Stimulated activated effector memory CD8-positive, alpha-beta T cell treated with anti-CD3 and anti-CD28 coated beads, Interleukin-12 subunit alpha, Interleukin-12 subunit beta, amount 100 ng/mL, for 72 hours (primary cell): Measurements from ENCODE around the gene NID1.
"Not testable (repeated sequence)": the region's sequence is repeated elsewhere in the genome, so short reads cannot be mapped to it uniquely, and the experiment has no call there.

Experiments
- ATAC-seq: fragments of 150-1000 bp; cut with Tn5 transposase; 2 replicates; pipeline ENCODE4 v1.10.0; 2021
- DNase-seq, 2 donors: peaks; one replicate each; pipeline ENCODE4 v3.0.0; 2021 to 2022; ENCODE audit warnings: low spot score in 2 of 2
- H3K27ac Mint-ChIP-seq: one replicate; pipeline ENCODE4 v1.8.0; 2022; ENCODE audit warnings: mild to moderate bottlenecking, mixed read lengths
- H3K36me3 Mint-ChIP-seq: one replicate; pipeline ENCODE4 v1.8.0; 2022; ENCODE audit warnings: mild to moderate bottlenecking, mixed read lengths
- H3K4me1 Mint-ChIP-seq: one replicate; pipeline ENCODE4 v1.8.0; 2022; ENCODE audit warnings: mixed read lengths
- H3K4me3 Mint-ChIP-seq: one replicate; pipeline ENCODE4 v1.8.0; 2022; ENCODE audit warnings: mild to moderate bottlenecking, mixed read lengths
- H3K9me3 Mint-ChIP-seq: one replicate; pipeline ENCODE4 v1.8.0; 2022; ENCODE audit warnings: mixed read lengths

NID1 gene

GRCh38 chr1:235939480-235939775 lies 125.5 kb downstream of the NID1 start:
- peaks cover 2% of the 10 kb centered on the region for H3K9me3 Mint-ChIP-seq
- peak overlapping the region; percentile 43 for H3K4me3 Mint-ChIP-seq
- H3K36me3 Mint-ChIP-seq, result no peaks in the 10 kb centered on the region
- peaks cover 64% of the 10 kb centered on the region for H3K4me1 Mint-ChIP-seq
- DNase-seq (no peak), ATAC-seq (no peak)
- H3K27ac Mint-ChIP-seq, result peak overlapping the region; percentile 89

DNA sequence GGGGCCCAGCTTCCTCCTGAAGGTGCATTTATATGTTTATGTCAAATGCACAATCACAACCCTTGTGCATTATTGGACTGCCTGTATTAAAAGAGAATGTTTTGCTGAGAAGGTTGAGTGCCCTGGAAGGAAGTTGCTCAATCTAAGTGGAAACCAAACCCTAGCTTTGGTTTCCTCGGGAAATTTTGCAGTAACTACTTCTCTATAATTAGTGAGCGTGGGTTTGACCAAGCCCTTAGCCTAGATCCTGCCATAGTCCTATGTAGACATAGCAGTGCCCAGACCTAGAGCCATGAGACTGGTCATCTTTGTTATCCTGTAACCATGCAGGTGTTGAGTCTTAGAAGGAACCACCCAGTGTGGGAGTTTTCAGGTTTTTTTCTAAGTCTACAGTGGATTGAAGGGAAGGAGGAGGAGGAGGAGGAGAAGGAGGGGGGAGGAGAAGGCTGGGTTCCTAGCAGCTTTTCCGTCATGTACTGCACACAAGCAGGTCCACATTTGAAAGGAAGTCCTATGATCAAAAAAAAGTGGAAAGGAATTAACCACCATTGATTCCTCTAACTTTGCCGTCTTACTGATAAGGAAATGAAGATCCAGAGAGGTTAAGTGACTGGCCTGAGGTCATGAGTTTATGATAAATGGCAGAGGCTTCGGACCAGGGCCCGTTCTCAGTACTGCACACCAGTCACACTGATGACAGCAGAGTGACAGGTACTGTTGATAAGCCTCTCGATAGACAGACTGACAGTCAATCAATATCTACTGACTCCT lies 126.0 kb downstream of the NID1 start:
- ATAC-seq, result peak; percentile 74
- DNase-seq, result no peak
- Mint-ChIP-seq H3K36me3 (no peaks in the 10 kb centered on the region), H3K9me3 (peaks cover 2% of the 10 kb centered on the region), H3K27ac (peak overlapping the region; percentile 89), H3K4me1 (peaks cover 63% of the 10 kb centered on the region), H3K4me3 (peak overlapping the region; percentile 43)

DNA sequence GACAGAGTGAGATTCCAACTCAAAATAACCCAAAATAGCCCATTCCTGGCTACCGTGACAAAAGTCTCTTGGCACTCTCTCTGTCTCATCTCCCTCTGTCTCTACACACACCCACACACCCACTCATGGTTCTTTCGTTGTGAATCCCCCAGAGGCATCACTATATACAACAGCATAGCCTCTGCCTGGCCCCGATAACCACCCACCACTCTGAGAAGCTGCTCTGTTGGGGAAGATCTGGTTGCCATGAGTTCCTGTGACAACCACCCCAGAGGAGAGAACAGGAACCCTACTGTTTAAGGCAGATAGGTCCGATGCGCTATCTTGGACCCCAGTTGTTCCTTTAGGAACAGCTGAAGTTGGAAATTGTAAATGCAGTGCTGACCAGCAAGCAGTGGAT lies 127.8 kb downstream of the NID1 start:
- peak overlapping the region; percentile 90 for H3K27ac Mint-ChIP-seq
- peak overlapping the region; percentile 52 for H3K4me3 Mint-ChIP-seq
- DNase-seq (no peak), ATAC-seq (peak; percentile 87)
- peaks cover 66% of the 10 kb centered on the region for H3K4me1 Mint-ChIP-seq
- no peaks in the 10 kb centered on the region for H3K36me3 Mint-ChIP-seq
- H3K9me3 Mint-ChIP-seq, result peaks cover 2% of the 10 kb centered on the region

DNA sequence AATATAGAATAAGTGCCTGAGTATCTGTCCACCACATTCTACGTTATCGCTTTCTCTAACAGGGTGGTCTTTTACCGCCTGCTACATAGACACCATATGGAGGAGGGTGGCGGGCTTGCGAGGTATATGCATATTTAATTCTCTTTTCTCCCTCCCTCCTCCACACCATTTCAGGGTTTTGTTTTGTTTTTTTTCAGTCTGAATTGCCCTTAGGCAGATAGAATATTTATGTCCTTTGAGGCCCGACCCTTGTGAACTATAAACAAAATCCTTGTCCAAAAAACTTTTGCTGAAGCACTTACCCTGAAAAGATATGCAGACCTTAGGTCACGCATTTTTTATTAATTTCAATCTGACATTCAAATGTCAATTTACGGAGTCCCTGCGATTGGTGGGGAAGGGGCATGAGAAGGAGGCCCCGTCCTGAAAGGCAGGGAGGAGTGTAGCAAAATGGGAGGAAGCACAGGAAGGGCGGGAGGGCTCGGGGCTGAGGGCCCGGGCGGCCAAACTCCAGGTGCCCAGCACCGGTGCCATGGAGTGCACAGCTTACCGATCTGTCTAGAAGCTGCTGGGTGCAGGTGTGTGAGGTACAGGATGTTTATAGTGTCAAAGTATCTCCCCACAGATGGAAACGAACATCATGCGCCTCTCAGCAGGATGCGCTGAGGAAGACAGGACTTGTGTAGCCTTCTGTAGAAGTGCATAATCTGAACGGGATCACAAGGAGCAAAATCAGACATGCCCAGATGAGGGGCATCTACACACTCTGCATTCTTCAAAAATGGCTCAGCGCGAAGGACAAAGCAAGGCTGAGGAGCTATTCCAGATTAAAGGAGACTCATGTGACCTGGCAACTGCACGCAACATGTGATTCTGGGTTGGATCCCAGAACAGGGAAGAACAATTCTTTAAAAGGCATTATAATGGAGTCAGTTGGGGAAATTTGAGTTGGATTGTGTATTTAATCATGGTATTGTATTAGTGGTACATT lies 129.4 kb downstream of the NID1 start:
- Mint-ChIP-seq H3K4me3 (no peak overlapping the region), H3K27ac (no peak overlapping the region), H3K9me3 (no peaks in the 10 kb centered on the region), H3K36me3 (no peaks in the 10 kb centered on the region), H3K4me1 (peaks cover 59% of the 10 kb centered on the region)
- ATAC-seq (no peak), DNase-seq (no peak)

DNA sequence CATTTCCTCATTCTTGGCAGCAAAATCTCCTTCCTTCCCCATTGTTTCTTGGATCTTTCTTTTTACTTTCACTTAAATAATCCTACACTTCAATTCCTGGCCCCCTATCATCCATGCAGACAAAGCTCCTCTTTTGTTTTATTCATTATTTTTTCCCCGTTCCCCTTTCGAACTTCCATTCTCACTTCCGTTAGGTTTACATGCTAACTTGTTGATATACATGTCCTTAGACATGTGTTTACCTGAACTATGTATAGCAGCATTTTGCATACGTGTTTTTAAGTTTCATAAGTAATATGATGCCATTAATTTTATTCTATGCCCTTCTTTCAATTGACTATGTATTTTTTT lies 131.1 kb downstream of the NID1 start:
- Mint-ChIP-seq H3K36me3 (no peaks in the 10 kb centered on the region), H3K9me3 (no peaks in the 10 kb centered on the region), H3K27ac (no peak overlapping the region), H3K4me3 (no peak overlapping the region), H3K4me1 (peaks cover 41% of the 10 kb centered on the region)
- no peak for ATAC-seq
- DNase-seq, result no peak

DNA sequence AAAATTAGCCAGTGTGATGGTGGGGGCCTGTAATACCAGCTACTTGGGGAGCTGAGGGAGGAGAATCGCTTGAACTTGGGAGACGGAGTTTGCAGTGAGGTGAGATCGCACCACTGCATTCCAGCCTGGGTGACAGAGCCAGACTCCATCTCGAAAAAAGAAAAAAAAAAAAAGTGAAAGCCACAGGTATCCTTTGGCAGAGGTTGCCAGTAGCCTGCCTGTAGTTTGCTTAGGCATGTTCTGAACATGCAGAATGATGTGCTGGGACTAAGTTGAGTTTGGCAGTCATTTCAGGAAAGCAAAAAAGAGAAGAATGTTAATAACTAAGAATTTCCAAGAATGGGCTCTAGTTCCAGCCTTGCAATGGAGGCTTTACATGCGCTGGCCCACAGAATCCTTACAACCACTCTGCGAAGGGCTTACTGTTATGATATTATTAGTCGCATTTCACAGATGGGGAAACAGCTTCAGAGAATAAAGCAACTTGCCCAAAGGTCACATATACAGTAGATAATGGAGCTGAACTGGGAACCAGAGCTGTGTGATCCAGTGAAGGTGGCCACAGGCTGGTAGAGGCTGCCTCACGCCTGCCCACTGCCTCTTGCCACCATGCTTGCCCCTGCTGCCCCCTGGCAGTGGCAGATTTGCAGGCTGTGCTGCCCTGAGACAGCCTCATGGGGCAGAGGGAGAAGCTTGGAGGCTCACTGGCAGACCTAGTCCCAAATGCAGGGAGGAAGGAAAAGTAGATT lies 131.7 kb downstream of the NID1 start:
- Mint-ChIP-seq H3K27ac (no peak overlapping the region), H3K36me3 (no peaks in the 10 kb centered on the region), H3K4me1 (peaks cover 35% of the 10 kb centered on the region), H3K9me3 (no peaks in the 10 kb centered on the region), H3K4me3 (no peak overlapping the region)
- DNase-seq (no peak), ATAC-seq (peak; percentile 5)

GRCh38 chr1:235932090-235932510 lies 132.8 kb downstream of the NID1 start:
- no peaks in the 10 kb centered on the region for H3K9me3 Mint-ChIP-seq
- no peak overlapping the region for H3K27ac Mint-ChIP-seq
- H3K4me1 Mint-ChIP-seq, result peaks cover 28% of the 10 kb centered on the region
- no peak for ATAC-seq
- no peaks in the 10 kb centered on the region for H3K36me3 Mint-ChIP-seq
- H3K4me3 Mint-ChIP-seq, result no peak overlapping the region
- no peak for DNase-seq

DNA sequence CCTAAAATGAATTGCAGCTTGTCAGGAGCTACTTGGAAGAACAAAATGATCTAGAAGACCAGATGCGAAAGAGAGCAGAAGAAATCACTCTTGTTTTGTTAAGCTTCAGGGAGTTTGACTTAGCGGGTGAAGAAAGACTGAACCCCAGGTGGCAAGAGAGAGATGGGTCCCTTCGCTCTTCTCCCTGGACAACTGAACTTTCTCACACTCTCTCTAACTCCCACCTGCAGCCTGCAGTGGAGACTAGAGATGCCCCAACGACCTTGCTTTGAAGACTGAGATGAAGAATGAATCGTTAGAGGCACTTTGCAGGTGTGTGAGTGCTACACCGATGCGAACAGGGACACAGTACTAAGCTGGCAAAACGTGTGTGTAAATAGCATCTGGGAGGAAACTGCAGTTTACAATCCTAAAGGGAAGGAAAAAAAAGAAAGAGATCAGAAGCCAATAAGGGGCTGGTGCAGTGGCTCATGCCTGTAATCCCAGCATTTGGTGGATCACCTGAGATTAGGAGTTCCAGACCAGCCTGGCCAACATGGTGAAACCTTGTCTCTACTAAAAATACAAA lies 133.6 kb downstream of the NID1 start:
- DNase-seq, result no peak
- Mint-ChIP-seq H3K9me3 (no peaks in the 10 kb centered on the region), H3K27ac (no peak overlapping the region), H3K4me1 (peaks cover 23% of the 10 kb centered on the region), H3K36me3 (no peaks in the 10 kb centered on the region), H3K4me3 (no peak overlapping the region)
- no peak for ATAC-seq

DNA sequence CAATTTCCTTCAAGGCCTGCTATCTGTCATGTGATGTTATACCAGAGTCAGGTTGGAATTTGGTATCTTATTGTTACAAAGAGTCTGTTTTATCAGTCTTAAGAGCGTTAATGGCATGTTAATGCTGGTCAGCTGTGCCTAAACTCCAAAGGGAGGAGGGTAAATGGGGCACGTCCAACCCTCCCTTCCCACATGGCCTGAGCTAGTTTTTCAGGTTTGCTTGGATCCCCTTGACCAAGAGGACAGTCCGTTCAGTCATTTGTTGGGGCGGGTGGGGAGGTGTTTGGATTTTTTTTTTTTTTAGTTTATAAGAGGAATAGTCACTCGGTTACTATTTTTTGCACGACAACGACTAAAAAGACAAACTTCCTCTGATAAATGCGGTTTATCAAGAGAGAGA lies 134.3 kb downstream of the NID1 start:
- peaks cover 16% of the 10 kb centered on the region for H3K4me1 Mint-ChIP-seq
- no peak overlapping the region for H3K27ac Mint-ChIP-seq
- no peak for ATAC-seq
- H3K36me3 Mint-ChIP-seq, result no peaks in the 10 kb centered on the region
- no peak for DNase-seq
- no peak overlapping the region for H3K4me3 Mint-ChIP-seq
- H3K9me3 Mint-ChIP-seq, result no peaks in the 10 kb centered on the region

DNA sequence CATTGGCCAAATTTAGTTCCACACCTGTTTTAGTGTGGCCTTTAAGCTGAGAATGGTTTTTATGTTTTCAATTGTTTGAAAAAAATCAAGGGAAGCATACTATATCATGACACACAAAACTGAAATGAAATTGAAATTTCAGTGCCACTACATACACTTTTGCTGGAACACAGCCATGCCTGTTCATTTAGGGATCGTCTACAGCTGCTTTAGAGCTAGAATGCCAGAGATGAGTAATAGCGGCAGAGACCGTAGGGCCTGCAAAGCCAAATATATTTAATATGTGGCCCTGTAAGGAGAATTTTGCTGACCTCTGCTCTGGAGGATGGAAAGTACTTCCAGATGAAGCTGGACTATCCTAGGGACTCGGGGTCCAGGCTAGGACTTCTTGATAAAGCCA lies 135.7 kb downstream of the NID1 start:
- H3K9me3 Mint-ChIP-seq, result no peaks in the 10 kb centered on the region
- no peak overlapping the region for H3K27ac Mint-ChIP-seq
- no peak overlapping the region for H3K4me3 Mint-ChIP-seq
- no peak for DNase-seq
- no peaks in the 10 kb centered on the region for H3K36me3 Mint-ChIP-seq
- peaks cover 18% of the 10 kb centered on the region for H3K4me1 Mint-ChIP-seq
- no peak for ATAC-seq

GRCh38 chr1:235928197-235928596 lies 136.7 kb downstream of the NID1 start:
- Mint-ChIP-seq H3K36me3 (no peaks in the 10 kb centered on the region), H3K4me1 (peaks cover 22% of the 10 kb centered on the region), H3K27ac (no peak overlapping the region), H3K9me3 (no peaks in the 10 kb centered on the region), H3K4me3 (no peak overlapping the region)
- no peak for DNase-seq
- no peak for ATAC-seq

- H3K27ac Mint-ChIP-seq, H3K4me3 Mint-ChIP-seq, DNase-seq, H3K36me3 Mint-ChIP-seq, H3K9me3 Mint-ChIP-seq, ATAC-seq: not testable (repeated sequence)
- peaks cover 26% of the 10 kb centered on the region for H3K4me1 Mint-ChIP-seq
These were observed 137.3 kb downstream of the NID1 start for GRCh38 chr1:235927551-235927950.
